HPDE6-E6E7 (cell line): ENCODE data around the gene TFCP2L1.

Source experiments
- DNase-seq: peaks from one replicate; pipeline ENCODE4 v3.0.0; 2011; ENCODE audit warnings: missing footprints; ENCODE audit errors: extremely low spot score

Gene TFCP2L1

DNA sequence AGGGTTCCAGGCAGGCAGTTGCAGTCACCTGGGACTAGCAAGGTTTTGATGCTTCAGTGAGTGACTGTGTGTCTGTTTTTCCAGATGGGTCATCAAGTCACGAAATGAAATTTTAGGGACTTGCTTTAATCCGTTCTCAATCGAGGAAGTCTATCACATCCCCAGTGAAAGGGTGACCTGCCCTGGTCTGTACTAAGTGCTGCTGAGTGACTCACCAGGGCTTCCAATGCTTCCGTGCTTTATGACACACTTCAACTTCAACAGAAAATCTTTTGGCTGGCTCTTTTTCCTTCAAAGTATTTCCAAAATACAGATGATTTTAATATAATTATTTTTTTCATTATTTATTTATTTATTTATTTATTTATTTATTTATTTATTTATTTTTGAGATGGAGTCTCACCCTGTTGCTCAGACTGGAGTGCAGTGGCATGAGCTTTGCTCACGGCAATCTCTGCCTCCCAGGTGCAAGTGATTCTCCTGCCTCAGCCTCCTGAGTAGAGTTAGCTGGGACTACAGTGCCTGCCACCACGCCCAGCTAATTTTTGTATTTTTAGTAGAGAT is 18.4 kb downstream of the TFCP2L1 start:
- DNase-seq, result peak; percentile 58

DNA sequence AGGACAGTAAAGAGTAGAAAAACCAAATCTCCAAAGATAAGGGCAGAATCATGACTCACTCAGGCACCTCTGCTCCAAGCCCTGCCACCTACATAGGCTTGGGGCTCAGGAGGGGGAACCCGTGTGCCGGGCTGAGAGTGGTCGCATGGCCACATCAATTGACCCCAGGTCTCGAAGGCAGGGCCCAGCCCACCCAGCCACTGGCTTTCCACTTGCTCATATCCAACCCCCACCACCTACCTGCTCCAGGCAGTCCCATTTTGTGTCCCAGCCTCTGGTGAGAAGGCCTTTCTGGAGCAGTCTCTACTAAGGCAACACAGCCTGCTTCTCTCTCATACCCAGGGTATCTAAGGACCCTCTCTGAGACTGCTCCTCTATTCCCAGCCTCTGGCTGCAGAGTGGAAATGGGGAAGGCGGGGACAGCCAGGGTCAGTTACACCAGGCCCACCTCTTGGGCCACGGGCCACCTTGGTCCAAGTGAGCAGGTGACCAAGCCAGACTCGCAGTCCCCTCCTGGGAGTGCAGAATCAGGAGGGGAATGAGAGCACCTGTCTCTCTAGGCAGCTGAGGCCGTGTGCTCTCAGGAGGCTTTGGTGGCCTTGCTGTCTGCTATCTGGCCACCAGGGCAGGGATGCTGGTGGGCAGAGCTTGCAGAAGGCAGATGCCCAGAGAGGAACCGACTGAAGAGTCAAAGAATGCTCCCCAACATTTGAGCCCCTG is 20.8 kb downstream of the TFCP2L1 start:
- DNase-seq, result no peak

DNA sequence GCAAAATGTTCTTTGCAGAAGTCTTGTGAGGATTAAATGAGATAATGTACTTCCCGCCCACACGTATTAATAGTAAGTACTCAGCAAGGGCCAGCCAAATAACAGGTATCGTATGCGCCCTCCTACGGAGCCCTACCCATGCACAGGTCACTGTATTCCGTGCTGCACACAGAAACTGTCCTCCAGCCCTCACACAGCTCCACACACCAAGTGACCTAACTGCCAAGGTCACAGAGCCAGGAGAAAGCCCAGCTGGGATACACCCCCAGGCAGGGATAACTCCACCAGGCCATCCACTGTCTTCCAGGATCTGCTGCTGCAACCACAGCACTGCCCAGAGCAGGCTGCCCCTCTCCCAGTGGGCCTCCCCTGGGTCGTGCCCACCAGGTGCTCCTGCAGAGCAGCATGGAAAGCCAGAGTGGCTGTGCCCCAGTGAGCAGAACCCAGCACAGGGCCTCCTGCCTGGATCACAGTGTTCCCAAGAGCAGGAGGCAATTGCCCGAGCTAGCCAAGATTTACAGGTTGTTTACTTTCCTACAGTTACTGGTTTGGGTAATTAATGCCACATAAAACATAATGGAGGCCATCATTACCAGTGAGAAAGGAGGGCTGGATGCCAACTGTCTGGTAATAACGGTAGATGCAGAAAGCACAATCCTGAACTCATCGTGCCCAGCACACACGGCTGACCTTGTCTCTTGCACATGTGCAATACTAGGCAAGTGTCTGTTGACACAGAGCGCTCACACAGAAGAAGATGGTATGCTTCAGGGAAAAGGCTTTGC is 24.4 kb downstream of the TFCP2L1 start:
- DNase-seq, result no peak

DNA sequence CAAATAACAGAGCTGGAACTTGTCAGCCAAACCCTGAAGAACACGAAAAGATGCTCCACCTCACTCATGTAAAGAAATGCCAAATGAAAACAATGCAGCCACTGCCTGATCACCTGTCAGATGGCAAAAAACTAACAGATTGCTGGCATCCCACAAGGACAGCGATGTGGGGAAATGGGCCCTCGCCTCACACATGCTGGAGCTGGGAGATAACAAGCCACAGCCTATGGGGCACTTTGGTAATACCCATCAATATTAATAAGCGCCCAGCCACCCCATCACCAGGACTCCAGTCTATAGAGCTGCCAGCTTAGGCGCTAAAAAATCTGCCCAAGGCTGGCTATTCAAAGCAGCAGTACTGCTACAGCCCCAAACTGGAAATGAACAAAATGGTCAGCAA is 27.0 kb downstream of the TFCP2L1 start:
- no peak for DNase-seq

DNA sequence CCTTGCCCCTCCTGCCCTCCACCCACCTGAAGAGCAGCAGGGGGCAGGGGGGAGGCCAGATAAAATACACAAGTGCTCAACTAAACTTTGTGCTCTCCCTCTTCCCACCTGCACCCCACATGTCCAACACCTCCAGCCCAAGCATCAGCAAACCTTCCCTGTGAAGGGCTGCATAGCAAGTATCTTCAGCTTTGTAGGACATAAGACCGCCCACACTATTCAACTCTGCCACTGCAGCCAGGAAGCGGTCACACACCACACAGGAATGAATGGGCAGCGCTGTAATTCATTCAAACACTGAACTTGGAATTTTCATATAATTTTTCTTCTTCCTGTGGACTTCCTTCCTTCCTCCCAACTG is 27.5 kb downstream of the TFCP2L1 start:
- DNase-seq, result no peak

DNA sequence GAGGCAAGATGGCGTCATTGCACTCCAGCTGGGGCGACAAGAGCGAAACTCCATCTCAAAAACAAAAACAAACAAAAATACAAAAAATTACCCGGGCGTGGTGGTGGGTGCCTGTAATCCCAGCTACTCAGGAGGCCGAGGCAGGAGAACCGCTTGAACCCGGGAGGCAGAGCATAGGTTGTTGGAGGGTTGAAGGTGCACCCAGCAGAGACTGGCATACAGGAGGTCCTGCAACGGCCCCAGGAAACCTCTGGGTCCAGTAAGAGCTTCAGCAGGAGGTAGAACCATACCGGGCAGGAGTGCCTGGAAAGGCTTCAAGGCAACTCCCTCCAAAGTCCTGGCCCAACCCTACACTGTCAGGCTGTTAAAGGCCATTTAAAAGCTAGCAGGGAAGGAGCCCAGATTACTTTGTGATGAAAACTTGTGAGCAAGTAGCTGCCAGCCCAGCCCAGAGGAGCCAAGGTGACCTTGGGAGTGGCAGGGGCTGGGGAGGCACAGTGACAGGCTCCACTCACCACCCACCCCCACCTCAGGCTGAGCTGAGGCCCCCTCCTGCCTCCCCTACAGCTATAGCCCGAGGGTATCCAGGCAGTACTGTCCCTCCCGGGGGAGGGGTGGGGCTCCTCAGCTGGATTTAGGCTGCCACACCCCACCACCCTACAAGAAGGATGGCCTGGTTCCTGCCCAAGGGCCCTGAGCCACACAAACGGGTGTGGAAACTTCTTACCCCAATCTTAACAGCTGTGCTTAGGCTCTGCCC is 28.1 kb downstream of the TFCP2L1 start:
- DNase-seq, result no peak

DNA sequence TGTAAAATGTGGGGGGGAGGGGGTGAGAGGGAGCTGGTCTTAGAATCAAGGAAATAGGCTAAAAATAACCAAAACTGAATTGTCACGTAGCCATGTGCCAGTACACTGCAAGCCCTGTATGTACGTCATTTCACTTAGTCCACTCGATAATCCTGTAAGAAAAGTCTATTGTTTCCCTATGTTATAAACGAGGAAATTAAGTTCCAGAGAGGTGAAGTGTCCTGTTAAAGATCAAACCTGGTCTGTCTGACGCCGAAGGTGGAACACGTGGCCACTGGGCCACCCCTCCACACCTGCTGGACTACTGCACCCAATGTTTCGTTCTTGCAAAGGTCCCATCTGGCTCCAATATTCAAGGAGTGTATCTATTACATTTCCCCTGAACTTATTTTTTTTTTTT is 29.6 kb downstream of the TFCP2L1 start:
- no peak for DNase-seq

DNA sequence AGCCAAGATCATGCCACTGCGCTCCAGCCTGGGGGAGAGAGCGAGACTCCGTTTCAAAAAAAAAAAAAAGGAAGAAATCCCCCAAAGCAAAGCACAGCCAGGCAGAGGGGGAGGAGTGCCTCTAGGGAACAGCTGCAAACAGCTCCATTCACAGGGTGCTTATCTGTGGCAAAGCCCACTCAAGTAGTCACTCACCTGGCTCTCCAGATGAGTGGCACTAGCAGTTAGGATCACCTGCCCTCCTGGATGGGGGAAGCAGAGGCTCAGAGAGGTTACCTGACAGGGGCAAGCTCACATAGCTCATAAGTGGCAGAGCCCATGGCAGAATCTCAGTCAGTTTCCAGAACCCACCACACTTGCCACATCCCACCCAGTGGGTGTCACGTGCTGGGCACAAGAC is 30.3 kb downstream of the TFCP2L1 start:
- DNase-seq, result no peak

DNA sequence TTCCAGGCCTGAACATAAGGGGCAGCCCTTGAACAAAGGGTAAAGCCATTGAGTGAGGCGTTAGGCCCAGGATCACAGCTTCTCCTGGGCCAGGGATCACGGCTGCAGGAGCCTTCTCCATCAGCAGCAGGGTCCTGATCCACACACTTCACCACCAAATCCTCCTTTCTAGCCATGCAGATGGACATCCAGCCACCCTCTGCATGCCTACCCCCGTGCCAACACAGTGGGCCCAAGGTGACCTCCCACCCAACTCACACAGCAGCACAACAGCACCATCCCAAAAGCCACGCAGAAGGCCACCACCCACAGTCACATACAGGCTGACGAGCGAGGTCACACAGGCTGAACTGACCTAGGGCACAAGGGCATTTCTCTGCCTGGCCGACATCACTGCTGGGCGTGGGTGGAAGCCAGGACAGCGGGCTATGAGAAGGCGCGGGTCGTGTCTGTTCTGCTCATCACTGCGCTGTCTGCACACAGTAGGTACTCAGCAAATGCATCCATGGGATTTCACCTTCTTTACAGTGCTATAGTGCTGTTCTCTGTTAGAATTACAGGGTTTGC is 31.2 kb downstream of the TFCP2L1 start:
- DNase-seq, result no peak

DNA sequence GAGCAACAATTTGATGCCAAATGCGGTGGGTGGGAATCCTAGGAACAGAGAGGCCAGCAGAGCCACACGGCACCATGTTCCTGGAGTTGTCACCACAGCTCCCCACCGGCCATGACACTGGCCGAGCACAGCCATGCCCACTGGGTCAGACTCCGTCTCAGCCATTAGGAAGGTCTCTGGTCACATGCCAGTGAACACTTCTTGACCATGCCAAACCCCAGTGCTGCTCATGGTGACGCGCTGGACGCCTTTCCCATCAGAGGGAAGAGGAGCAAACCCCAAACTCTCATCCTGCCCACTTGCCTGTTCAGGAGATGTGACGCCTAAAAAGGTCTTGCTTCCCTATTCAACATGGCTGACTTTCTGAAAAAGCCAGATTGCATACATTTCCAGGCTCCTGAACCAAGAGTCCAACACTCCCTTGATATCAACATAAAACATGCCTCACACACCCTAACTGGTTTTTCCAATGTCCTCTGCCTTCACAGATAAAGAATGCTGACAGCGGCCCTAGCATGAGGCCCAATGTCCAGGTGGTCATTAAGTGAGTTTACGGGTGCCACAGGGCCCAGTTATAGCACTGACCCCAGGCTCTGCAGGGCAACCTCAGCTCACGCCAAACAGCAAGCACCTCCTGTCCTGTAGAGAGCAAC is 31.9 kb downstream of the TFCP2L1 start:
- DNase-seq, result no peak

DNA sequence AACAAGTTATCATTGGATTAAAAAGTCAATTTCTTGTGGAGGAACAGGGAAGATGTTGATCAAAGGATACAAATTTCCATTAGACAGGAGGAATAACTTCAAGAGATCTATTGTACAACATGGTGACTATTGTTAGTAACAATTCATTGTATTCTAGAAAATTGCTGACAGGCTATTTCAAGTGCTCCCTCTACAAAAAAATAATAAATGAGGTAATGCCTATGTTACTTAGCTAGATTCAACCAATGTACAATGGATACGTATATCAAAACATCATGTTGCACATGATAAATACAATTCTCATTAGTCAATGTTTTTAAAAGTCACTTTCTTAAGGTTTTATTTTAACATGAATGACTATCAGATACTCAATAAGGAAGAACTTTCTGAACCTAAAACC is 33.5 kb downstream of the TFCP2L1 start:
- no peak for DNase-seq

DNA sequence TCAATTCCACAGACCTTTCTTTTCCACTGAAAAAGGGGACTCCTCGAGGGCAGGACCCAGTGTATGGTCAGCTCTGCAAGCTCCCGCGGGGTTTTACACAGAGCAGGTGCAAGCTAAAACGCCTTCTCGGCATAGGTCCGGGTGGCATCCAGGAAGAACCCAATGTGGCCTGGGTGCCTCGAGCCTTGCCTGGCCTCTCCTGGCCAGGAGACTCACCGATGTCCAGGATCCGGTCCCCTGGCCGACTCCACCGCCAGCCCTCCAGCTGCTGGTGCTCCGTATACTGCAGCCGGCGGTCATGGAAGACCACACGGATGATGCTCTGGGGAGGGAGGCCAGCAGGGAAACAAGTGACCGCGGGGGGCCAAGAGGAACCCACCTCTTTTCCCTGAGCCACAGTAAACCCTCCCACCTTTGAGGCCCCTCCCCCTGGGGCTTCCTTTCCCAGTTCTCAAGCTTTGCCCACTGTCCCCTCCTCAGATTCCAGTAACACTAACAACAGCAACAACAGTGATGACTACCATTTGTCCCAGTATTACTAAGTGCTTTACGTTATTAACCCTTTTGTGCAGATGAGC is 36.1 kb downstream of the TFCP2L1 start:
- no peak for DNase-seq

DNA sequence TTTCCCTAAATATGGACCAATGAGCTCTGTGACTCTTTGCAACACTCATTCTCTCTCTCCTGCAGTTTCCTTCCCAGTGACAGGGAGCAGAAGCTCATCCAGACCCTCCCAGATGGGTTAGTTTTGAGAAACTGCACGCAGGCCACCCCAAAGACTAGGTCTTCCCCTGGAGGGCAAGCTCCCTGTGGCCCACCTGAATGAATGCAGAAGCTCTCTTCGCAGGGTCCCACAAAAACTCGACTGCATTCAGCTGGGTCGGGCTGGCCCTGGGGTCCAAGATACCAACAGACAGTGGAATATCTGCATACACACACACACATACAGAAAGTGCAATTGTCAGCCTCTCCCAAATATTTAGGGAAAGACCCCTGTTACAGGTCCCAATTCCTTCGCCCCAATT is 37.0 kb downstream of the TFCP2L1 start:
- DNase-seq, result no peak

DNA sequence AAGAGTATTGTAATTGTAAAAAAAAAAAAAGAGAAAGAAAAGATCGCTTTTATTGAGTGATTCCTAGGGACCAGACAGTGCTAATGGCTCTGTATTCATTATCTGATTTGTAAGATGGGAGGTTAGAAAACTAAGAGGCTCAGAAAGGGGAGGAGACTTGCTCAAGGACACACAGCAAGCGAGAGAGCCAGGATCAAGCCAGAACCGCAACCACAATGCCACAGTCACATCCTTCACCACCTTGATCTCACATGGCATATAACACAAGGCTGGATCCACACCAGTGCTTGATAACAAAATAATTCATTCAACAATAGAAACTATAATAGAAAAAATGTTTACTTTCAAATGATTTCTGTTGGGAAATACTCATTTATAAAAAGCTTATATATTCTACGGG is 37.5 kb downstream of the TFCP2L1 start:
- no peak for DNase-seq

DNA sequence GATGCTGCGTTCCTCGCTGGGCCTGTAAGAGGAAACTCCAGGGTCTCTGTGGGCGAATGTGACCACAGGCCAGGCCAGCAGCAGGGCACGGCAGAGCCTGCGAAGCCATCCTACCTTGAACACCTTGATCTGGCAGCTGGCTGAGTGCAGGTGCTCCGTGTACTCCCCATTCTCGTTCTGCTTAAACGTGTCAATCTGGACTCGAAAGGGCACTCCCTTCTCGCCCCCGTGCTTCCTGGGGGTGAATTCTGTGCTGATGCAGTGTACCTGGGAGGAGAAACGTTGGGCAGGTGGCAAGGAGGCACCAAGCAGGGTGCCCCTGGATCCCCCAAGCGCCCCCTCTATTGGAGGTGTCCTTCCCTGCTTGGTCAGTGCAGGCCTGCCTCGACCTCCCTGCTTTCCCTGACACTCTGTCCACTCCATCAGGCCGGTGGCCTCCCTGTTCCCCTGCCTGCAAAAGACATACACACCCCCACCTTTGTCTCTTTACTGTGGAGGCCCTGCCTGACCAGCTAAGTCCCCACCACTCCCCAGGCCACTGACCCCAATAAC is 38.2 kb downstream of the TFCP2L1 start:
- no peak for DNase-seq

DNA sequence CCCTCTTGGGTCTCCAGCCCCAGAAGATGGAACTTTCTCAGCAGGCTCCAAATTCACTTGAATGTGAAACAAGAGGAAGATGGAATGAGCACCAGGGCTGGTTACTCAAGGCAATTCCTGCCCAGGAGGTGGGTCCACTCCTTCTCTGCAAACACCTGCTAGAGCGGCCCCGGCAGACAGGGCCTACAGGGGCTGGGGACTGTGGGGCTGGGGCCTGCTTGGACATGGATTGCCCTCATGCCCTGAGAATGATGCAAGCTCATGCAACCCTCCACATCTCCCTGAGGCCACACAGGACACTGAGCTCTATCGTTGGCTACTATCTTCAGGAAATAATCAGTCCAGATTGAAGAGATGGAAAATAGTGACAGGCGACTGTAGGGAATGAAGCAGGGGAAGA is 39.1 kb downstream of the TFCP2L1 start:
- no peak for DNase-seq

DNA sequence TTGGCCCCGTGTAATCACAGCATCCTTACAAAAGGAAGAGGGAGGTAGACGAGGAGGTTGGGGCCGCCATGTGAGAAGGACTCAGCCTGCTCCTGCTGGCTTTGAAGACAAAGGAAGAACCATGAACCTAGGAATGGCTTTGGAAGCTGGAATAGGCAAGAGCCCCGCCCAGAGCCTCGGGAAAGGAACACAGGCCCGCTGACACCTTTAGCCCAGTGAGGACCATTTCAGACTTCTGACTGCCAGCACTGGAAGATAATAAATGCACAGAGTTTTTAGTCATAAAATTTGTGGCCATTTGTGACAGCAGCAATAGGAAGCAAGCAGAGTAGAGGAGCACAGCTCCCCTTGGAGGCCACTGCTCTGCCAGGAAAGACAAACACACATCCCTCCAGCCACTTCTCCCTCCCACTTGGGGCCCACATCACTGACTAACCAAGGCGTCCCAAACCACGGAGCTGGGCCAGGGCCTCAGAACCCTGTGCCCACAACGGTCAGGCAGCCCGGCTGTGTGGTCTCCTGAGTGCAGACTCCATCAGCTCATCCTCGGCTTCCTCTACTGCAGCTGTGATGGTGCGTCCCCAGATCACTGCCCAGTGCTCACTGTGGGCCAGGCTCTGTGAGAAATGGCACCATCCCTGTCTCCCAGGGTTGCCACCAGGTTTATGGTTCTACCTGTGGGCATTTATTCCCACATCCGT is 39.7 kb downstream of the TFCP2L1 start:
- DNase-seq, result no peak

DNA sequence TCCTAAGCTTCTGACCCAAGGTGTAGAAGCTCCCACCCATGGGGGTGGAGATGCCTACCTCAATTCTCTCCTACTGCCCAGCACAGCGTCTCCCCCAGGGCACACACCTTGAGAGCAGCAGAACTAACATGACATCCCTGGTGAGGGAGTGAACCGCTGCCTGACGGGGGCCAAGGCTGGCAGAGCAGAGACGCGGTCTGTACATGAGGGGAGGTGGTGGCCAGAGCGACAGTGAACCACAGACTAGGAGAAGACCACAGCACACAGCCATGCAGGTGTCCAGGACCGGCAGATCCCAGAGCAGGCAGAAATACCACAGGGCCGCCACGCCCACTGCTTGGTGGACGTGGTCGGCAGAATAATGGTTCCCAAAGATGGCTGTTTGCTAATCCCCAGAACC is 40.4 kb downstream of the TFCP2L1 start:
- no peak for DNase-seq

DNA sequence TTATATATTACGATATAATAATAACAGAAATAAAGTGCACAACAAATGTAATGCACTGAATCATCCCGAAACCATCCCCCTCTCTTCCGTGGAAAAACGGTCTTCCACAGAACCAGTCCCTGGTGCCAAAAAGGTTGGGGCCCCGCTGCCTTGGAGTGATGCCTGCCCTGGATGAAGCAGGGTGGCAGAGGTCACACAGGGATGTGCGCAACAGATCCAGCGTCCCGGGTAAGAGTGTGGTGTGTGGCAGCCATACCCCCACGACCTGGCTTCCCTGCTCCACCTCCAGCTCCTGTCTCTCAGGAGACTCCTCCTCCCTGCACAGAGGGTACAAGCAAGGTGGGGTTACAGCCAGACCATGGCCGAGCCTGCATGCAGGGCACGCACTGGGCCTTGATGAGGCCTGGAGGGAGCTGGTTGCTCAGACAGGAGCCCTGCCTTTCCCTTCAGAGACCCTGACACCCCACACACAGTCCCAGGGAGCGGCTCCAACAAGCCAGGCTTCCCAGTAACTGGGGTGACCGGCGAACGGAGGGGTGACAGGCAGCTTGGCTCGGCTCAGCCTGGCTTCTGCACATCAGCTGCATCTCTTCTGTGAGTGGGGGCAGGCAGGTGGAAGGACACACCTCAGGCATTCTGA is 41.1 kb downstream of the TFCP2L1 start:
- no peak for DNase-seq

DNA sequence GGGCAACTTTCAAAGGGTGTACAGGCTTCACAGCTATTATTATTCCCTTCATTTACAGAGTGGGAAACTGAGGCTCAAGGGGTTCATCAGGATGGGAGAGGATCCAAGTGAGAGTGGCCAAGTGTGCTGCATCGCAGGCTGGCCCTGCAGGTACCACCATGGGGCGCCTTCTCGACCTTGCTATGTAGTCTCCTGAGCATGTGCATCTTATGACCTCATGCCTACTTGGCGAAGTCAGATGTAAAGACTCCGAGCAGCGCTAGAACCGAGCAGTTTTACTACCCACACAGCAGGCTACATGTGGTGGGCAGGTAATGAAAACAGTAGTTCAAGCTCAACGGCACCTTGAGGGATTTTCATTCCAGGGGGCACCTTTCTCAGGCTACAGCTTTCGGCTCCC is 42.0 kb downstream of the TFCP2L1 start:
- DNase-seq, result no peak
